Fibroblast of pulmonary artery (primary cell): Measurements from ENCODE around the gene WDR70.

Source experiments
- DNase-seq: peaks from one replicate; pipeline ENCODE4 v3.0.0-alpha.2; 2010; ENCODE audit warnings: low read depth
- H3K4me3 ChIP-seq: replicated peaks from 2 replicates; pipeline ENCODE4 v1.5.1; 2011; ENCODE audit warnings: low read depth, mild to moderate bottlenecking, control low read depth, low read length, moderate library complexity
- TF ChIP-seq, protein P1 (sequence below): IDR thresholded peaks from 2 replicates; pipeline ENCODE4 v1.5.1; 2011; ENCODE audit warnings: mild to moderate bottlenecking, control low read depth, low read length, inconsistent platforms; ENCODE audit errors: missing control alignments

The WDR70 gene

DNA sequence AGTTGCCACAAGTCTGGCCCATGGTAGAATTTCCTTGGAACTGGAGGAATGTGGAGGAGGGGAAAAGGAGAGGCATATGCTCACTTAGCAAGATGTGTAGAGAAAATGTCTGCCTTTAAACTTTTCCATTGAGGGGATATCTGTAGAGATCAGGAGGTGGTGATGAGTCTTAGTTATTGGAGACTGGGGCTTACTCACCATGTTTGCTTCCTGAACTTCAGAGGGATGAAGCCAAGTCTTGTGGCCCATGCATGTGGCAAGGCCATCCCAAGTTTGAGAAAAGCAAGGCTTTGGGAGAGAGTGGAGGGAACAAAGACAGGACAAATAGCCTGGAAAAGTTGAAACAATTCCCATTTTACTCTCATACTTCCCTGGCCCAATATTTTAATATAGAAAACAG lies 336.2 kb downstream of the WDR70 start:
- TF ChIP-seq, protein P1, sequence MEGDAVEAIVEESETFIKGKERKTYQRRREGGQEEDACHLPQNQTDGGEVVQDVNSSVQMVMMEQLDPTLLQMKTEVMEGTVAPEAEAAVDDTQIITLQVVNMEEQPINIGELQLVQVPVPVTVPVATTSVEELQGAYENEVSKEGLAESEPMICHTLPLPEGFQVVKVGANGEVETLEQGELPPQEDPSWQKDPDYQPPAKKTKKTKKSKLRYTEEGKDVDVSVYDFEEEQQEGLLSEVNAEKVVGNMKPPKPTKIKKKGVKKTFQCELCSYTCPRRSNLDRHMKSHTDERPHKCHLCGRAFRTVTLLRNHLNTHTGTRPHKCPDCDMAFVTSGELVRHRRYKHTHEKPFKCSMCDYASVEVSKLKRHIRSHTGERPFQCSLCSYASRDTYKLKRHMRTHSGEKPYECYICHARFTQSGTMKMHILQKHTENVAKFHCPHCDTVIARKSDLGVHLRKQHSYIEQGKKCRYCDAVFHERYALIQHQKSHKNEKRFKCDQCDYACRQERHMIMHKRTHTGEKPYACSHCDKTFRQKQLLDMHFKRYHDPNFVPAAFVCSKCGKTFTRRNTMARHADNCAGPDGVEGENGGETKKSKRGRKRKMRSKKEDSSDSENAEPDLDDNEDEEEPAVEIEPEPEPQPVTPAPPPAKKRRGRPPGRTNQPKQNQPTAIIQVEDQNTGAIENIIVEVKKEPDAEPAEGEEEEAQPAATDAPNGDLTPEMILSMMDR, result no peak
- DNase-seq, result no peak
- no peak overlapping the region for H3K4me3 ChIP-seq

DNA sequence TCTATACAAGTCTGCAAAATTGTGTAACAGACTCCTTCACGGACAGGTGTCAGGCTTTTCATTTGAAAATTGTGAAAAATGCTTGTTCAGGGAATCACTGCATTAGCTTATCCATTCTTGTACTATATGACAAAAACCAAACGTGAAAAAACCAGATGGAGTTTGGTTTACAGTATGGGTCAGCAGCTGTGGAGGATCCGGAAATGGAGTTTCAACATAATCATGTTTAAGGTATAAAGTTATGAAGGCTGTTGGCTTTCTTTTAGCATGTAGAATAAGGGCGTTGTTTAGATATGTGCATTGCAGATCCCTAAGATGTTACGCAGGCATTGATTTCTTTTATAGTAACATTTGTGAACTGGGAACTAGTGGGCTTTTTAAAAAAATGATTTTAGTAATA lies 336.9 kb downstream of the WDR70 start:
- no peak overlapping the region for H3K4me3 ChIP-seq
- no peak for DNase-seq
- TF ChIP-seq, protein P1, result no peak

DNA sequence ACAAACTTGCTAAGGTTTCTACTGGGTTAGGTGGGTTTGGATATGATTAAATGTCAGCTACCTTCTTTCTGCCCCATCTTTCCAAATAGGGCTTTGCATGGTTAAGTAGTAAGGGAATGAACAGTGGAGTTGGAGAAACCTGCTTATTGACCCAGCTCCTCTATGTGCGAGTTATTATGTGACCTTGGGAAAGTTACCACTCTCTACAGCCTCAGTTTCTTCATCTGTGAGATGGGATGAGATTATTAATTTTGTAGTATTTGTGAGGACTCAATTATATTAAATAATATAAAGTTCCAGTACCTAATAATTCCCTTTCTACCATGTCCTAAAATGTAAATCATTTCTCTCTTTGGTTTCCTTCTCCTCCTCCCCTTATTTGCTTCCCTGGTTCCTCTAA lies 337.3 kb downstream of the WDR70 start:
- TF ChIP-seq, protein P1, result no peak
- H3K4me3 ChIP-seq, result no peak overlapping the region
- no peak for DNase-seq

DNA sequence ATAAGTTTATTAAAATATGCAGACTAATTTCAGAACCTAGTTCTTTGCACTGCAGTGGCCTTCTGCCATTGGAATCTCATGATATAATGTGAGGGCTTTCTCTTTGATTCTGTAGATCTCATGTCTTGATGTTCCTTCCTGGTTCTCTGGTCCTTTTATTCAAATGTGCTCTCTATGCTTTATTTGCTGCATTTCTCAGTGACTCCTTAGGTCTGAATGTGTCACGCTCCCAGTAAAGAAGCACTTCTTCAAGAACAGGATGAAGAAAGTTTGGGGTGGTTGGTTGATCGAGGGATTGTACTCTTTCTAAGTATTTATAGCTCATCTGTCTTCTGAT lies 338.1 kb downstream of the WDR70 start:
- H3K4me3 ChIP-seq, result no peak overlapping the region
- no peak for DNase-seq
- TF ChIP-seq, protein P1, result no peak

DNA sequence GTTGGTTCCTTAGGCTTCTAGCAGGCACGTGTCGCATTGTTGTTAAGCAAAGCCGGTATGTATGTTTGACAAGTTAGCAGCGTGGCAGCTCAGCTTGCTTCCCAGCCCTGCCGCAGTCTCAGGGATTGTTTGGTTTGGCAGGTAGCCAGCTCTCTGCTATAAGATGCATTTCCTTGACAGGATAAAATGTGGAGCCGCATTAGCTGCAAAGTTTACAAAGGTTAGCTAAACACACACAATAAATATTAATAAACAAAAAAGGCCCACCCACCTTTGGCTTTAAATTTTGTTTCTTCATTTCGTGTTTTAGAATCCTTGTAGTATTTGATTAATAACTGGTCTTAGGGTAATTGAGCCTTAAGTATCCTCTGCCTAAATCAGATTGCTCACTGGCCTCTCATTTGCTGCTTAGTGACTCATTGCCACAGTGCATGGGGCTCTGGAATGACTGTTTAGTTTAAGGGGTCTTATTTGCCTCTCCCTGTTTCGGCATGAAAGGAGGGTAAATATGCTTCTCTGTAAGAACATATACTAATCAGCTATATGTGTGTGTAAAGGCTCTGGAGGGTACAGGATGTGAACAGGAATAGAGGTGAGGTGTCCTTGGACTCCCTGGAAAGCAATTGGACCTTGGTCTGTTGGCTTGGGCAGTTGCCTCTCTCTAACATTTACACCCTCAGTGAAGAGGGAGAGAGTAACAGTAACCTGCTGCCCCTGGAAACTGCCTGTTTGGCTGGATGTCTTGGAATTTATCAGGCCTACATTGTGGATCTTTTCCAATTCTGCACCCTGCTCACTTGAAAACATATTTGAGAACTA lies 338.7 kb downstream of the WDR70 start:
- peak; percentile 94 for DNase-seq
- TF ChIP-seq, protein P1, result no peak
- H3K4me3 ChIP-seq, result no peak overlapping the region

DNA sequence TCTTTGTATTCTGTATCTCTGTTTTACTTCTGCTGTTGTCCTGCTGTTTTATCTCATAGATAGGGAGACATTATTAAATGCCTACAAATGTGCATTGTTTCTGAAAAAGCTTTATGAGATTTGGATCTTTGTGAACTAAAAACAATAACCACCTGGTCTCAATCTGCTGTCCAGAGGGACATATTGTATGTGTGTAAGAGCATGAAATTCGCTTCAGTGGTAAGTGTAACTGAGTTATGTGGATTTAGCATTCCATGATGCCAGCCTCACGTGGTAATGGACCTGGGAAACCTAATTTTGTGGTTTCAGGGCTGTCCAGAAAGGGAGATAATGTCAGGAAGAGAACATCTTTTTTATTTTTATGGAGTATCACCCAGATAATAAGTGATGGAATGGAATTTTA lies 341.4 kb downstream of the WDR70 start:
- H3K4me3 ChIP-seq, result no peak overlapping the region
- no peak for DNase-seq
- TF ChIP-seq, protein P1, result no peak

DNA sequence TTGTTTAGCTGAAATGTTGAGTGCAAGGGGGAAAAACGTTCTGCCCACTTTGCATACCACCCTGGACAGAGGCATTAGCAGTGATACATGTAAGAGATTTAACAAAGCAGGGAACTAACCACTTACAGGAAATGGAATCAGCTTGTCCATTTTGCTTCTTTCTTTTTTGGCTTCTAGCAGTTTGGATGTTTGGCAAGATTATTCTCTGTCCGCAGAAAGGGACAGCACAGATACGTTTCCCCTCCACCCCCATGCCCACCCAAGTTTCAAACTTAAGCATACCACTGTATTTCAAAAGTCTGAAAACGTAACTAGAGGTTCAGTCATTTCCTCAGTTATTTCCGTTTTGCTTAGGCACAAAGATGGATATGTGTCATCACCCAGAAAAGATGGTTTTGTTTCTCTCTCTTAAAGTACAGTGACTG lies 342.3 kb downstream of the WDR70 start:
- peak; percentile 82 for DNase-seq
- TF ChIP-seq, protein P1, result no peak
- H3K4me3 ChIP-seq, result no peak overlapping the region
